Measurements from ENCODE around the gene OOSP4A.

The OOSP4A gene

DNA sequence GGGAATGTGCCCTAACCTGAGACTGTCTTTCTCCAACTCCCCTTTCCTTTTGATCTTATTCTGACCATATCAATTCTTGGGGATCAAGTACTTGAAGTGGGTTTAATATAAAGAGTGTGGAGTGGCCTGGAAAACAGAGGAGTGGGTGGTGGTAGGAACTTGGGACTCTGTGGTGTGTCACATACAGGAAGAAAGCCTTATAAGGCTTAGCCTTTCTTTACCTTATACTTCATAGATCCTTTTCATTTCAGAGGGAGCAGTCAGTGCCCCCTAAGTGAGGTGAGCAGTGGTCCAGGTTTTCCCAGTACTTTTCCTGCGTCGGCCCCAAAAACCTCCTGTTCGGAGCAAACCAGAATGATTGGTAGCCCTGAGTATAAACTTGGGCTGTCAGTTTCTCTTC lies 25.1 kb upstream of the OOSP4A start:
- Mint-ChIP-seq H3K36me3 (ENCODE audit: low read depth) (no peaks in the 10 kb centered on the region), H3K9me3 (no peaks in the 10 kb centered on the region), H3K4me3 (no peak overlapping the region), H3K27me3 (ENCODE audit: low read depth, poor library complexity) (peaks cover 9% of the 10 kb centered on the region), H3K4me1 (no peaks in the 10 kb centered on the region), H3K27ac (no peak overlapping the region)
- no peak for DNase-seq
- TF ChIP-seq, protein P1, sequence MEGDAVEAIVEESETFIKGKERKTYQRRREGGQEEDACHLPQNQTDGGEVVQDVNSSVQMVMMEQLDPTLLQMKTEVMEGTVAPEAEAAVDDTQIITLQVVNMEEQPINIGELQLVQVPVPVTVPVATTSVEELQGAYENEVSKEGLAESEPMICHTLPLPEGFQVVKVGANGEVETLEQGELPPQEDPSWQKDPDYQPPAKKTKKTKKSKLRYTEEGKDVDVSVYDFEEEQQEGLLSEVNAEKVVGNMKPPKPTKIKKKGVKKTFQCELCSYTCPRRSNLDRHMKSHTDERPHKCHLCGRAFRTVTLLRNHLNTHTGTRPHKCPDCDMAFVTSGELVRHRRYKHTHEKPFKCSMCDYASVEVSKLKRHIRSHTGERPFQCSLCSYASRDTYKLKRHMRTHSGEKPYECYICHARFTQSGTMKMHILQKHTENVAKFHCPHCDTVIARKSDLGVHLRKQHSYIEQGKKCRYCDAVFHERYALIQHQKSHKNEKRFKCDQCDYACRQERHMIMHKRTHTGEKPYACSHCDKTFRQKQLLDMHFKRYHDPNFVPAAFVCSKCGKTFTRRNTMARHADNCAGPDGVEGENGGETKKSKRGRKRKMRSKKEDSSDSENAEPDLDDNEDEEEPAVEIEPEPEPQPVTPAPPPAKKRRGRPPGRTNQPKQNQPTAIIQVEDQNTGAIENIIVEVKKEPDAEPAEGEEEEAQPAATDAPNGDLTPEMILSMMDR (IDR thresholded peaks at IDR 0.05), result no peak

DNA sequence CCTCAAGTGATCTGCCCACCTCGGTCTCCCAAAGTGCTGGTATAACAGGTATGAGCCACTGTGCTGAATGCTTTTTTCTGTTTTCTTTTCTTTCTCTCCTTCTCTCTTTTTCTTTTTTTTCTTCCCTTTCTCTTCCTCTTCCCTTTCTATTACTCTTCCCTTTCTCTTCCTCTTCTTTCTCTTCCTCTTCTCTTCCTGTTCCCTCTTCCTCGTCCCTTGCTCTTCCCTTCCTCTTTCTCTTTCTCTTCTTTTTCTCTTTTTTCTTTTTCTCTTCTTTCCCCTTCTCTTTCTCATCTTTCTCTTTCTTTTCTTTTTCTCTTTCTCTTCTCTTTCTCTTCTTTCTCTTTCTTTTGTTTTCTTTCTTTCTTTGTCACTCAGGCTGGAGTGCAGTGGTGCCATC lies 24.4 kb upstream of the OOSP4A start:
- H3K36me3 Mint-ChIP-seq (ENCODE audit: low read depth), result no peaks in the 10 kb centered on the region
- TF ChIP-seq, protein P1 (IDR thresholded peaks at IDR 0.05), result no peak
- peaks cover 11% of the 10 kb centered on the region for H3K27me3 Mint-ChIP-seq (ENCODE audit: low read depth, poor library complexity)
- no peaks in the 10 kb centered on the region for H3K4me1 Mint-ChIP-seq
- peak overlapping the region; percentile 87 for H3K27ac Mint-ChIP-seq
- no peak for DNase-seq
- H3K9me3 Mint-ChIP-seq, result no peaks in the 10 kb centered on the region
- no peak overlapping the region for H3K4me3 Mint-ChIP-seq

DNA sequence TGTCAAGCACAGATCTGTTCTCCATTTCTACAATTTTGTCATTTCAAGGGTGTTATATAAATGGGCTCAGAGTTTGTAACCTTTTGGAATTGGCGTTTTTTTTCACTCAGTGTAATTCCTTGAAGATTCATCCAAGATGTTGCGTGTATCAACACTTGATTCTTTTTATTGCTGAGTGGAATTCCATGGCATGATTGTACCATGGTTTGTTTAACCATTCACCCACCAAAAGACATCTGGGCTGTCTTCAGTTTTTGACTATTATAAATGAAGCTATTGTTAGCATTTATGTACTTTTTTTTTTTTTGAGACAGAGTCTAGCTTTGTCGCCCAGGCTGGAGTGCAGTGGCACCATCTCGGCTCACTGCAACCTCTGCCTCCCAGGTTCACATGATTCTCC lies 22.7 kb upstream of the OOSP4A start:
- Mint-ChIP-seq H3K36me3 (ENCODE audit: low read depth) (no peaks in the 10 kb centered on the region), H3K4me1 (no peaks in the 10 kb centered on the region), H3K4me3 (no peak overlapping the region), H3K27me3 (ENCODE audit: low read depth, poor library complexity) (peaks cover 11% of the 10 kb centered on the region), H3K9me3 (peaks cover 5% of the 10 kb centered on the region), H3K27ac (no peak overlapping the region)
- TF ChIP-seq, protein P1 (IDR thresholded peaks at IDR 0.05), result no peak
- DNase-seq, result no peak

DNA sequence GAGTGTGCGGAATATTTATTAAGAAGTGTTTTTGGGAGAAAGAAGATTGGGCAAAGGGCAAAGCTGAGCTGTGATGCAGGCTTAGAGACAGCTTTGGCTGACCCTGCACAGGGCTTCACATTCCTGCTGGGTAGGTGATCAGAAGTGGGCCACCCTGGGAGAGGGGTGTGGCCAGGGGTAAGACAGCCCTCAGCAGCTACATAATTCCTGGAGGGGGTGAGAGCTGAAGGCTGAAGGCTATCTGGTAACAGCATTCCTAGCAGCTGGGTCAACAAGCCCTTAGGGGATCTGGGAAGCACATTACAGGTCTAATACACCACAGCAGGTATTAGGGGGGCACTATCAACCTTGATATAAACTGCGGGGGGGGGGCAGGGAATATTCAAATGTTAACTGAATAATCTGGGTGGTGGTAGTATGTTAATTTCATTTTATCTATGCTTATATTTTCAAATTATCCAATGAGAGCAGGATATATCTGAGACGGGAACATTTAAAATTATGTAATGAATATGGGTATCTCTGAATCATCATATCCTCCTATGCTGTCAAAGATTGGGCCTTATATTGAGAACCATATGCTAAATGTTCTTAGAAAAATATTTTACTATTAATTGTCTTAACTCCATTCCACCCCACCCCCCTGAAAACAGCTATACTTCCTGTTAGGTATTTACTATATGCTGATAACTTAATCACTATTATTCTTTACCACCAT lies 19.7 kb upstream of the OOSP4A start:
- H3K27ac Mint-ChIP-seq, result no peak overlapping the region
- TF ChIP-seq, protein P1 (IDR thresholded peaks at IDR 0.05), result no peak
- DNase-seq, result peak; percentile 4
- peaks cover 10% of the 10 kb centered on the region for H3K27me3 Mint-ChIP-seq (ENCODE audit: low read depth, poor library complexity)
- H3K9me3 Mint-ChIP-seq, result peaks cover 5% of the 10 kb centered on the region
- H3K36me3 Mint-ChIP-seq (ENCODE audit: low read depth), result no peaks in the 10 kb centered on the region
- no peaks in the 10 kb centered on the region for H3K4me1 Mint-ChIP-seq
- H3K4me3 Mint-ChIP-seq, result no peak overlapping the region

DNA sequence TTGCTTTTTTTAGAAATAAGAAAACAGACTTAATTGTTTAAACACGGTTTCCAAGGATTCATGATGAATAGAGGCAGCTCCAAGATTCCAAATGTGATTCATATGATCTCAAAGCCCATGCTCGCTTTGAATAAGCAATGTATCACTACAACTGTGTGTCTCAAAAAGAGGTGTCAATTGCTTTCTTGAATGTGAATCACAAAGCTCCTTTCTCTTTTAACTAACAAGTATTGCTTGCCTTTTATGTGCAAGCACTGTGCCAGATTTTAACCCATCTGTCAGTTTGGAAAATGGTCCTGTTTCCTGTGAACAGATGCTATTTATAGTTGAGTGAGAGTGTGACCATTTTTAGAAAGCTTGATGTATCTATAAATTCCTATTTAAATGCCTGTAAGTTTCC lies 19.1 kb upstream of the OOSP4A start:
- H3K27ac Mint-ChIP-seq, result no peak overlapping the region
- no peaks in the 10 kb centered on the region for H3K36me3 Mint-ChIP-seq (ENCODE audit: low read depth)
- peaks cover 5% of the 10 kb centered on the region for H3K9me3 Mint-ChIP-seq
- no peak for DNase-seq
- H3K4me1 Mint-ChIP-seq, result no peaks in the 10 kb centered on the region
- no peak overlapping the region for H3K4me3 Mint-ChIP-seq
- TF ChIP-seq, protein P1 (IDR thresholded peaks at IDR 0.05), result no peak
- H3K27me3 Mint-ChIP-seq (ENCODE audit: low read depth, poor library complexity), result peaks cover 4% of the 10 kb centered on the region

Data from nephron progenitor cell (in vitro differentiated cells).